Activated CD8-positive, alpha-beta T cell treated with anti-CD3 and anti-CD28 coated beads, Interleukin-2, amount 10 ng/mL, durations not matched to agents 7 days and 5 days (primary cell): ENCODE results near the gene MRPL23. TPM values are rescaled to one million over a fixed set of nuclear protein-coding genes. Genes with fewer than 3 reads are reported as not detected.
"Not testable (repeated sequence)": the region's sequence is repeated elsewhere in the genome, so short reads cannot be mapped to it uniquely, and the experiment has no call there.

Source experiments
- ATAC-seq: fragments of 150-1000 bp; cut with Tn5 transposase; one replicate; pipeline ENCODE4 v1.10.0; 2021; ENCODE audit warnings: moderate library complexity
- CTCF ChIA-PET: fragments of 350-600 bp; sonication (Branson Sonifier 250); formaldehyde crosslinking; loops from one replicate; lab custom pipeline; 2021; ENCODE audit warnings: antibody characterized with exemption; lab: Charles Lee
- POLR2A ChIA-PET: fragments of 350-600 bp; sonication (Branson Sonifier 250); formaldehyde crosslinking; loops from one replicate; lab custom pipeline; 2021; ENCODE audit warnings: antibody characterized with exemption; lab: Charles Lee
- DNase-seq: peaks from one replicate; pipeline ENCODE4 v3.0.0-alpha.2; 2020
- H3K27ac Mint-ChIP-seq: one replicate; pipeline ENCODE4 v1.8.0; 2021; ENCODE audit warnings: mild to moderate bottlenecking, mixed read lengths
- H3K27me3 Mint-ChIP-seq: one replicate; pipeline ENCODE4 v1.8.0; 2021; ENCODE audit warnings: low read depth, mixed read lengths
- H3K36me3 Mint-ChIP-seq: one replicate; pipeline ENCODE4 v1.8.0; 2021; ENCODE audit warnings: low read depth, mixed read lengths
- H3K4me1 Mint-ChIP-seq: one replicate; pipeline ENCODE4 v1.8.0; 2021; ENCODE audit warnings: low read depth, mixed read lengths
- H3K4me3 Mint-ChIP-seq: one replicate; pipeline ENCODE4 v1.8.0; 2021; ENCODE audit warnings: mild to moderate bottlenecking, mixed read lengths
- H3K9me3 Mint-ChIP-seq: one replicate; pipeline ENCODE4 v1.8.0; 2022; ENCODE audit warnings: mixed read lengths; ENCODE audit not compliant: insufficient read depth
- total RNA-seq, 2 experiments: library from RNA; stranded (reverse); gene quantifications; one replicate each; pipeline ENCODE4 v1.2.3, GENCODE V29; 2021

The MRPL23 gene
- total RNA-seq, 2 experiments from 2014 or later, result 109 to 110 TPM

GRCh38 chr11:1936781-1937615 is 10.1 kb upstream of the MRPL23 start:
- no peaks in the 10 kb centered on the region for H3K9me3 Mint-ChIP-seq
- ChIA-PET POLR2A (no interaction called here), CTCF (interaction anchor here (1.1 kb wide), 1 partner anchor 284 kb away, joined by 4 read pairs; no protein-coding TSS in a partner anchor)
- ATAC-seq (no peak), DNase-seq (no peak)
- peaks cover 2% of the 10 kb centered on the region for H3K27me3 Mint-ChIP-seq
- no peaks in the 10 kb centered on the region for H3K36me3 Mint-ChIP-seq
- H3K4me3 Mint-ChIP-seq, result no peak overlapping the region
- H3K27ac Mint-ChIP-seq, result no peak overlapping the region
- peaks cover 7% of the 10 kb centered on the region for H3K4me1 Mint-ChIP-seq

DNA sequence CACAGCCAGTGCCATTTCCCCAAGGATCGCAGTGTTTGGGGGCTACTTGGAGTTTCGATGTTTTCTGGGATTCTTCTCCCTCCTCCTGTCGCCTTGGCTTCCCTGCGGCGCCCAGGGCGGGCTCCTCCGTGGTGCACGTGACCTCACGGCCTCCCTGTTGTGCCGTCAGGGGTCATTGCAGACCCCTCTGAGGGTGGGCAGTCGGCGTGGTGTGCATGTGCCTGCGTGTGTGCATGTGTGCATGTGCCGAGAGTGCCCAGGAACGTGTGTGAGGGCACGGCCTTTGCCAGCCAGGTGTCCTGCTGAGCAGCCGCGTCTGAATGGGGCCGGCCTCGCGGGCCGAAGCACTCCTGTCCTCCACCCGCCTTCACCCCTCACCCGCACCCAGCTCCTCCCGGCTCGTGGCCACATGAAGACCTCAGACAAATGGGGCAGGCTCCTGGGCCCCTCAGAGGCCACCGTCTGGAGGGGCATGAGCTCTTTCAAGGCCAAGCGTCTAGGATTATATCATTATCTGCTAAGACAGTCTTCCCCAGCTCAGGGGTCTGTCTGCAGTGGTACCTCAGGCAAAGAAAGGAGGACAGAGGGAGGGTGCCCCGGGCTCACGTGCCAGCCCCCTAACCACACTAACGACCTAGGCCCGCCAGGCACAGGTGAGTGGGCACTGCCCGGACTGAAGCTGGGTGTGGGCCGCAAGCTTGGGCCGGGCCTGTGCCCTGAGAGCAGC is 9.4 kb upstream of the MRPL23 start:
- H3K27me3 Mint-ChIP-seq, result peaks cover 2% of the 10 kb centered on the region
- no peak overlapping the region for H3K4me3 Mint-ChIP-seq
- DNase-seq (no peak), ATAC-seq (no peak)
- no peaks in the 10 kb centered on the region for H3K9me3 Mint-ChIP-seq
- no peak overlapping the region for H3K27ac Mint-ChIP-seq
- H3K4me1 Mint-ChIP-seq, result peaks cover 7% of the 10 kb centered on the region
- no peaks in the 10 kb centered on the region for H3K36me3 Mint-ChIP-seq
- ChIA-PET CTCF (interaction anchor here (1.1 kb wide), 1 partner anchor 285 kb away, joined by 4 read pairs; no protein-coding TSS in a partner anchor), POLR2A (no interaction called here)

GRCh38 chr11:1938343-1939005 is 8.7 kb upstream of the MRPL23 start:
- H3K4me3 Mint-ChIP-seq, result no peak overlapping the region
- ChIA-PET POLR2A (no interaction called here), CTCF (no interaction called here)
- no peak overlapping the region for H3K27ac Mint-ChIP-seq
- no peaks in the 10 kb centered on the region for H3K27me3 Mint-ChIP-seq
- no peaks in the 10 kb centered on the region for H3K36me3 Mint-ChIP-seq
- no peak for DNase-seq
- ATAC-seq, result no peak
- H3K4me1 Mint-ChIP-seq, result peaks cover 7% of the 10 kb centered on the region
- H3K9me3 Mint-ChIP-seq, result no peaks in the 10 kb centered on the region

DNA sequence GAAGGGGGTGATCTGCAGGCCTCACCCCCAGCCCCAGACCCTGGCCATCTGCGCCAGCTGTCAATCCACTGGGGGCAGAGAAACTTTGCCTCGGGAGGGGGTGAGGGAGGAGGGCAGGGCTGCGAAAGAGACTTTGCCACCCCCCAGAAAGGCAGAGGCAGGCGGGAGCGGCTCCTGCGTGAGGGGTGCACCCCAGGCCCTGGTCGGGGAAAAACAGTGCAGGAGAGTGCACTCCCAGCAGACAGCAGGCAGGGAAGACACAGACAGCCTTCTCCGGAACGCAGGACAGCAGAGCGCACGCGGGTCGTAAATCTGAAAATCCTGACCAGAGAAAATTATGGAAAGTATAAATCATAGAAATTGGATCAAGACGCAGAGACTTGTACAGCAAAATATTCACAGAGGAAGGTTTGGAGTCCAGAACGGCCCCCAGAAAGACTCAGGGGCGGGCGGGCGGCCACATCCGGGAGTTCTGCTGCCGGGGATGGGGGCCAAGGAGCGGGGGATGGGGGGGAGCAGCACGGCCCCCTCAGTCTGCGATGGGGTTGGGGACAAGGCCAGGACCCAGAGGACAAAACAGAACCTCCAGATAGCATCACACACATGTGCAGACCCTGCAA is 8.0 kb upstream of the MRPL23 start:
- Mint-ChIP-seq H3K4me3 (no peak overlapping the region), H3K36me3 (no peaks in the 10 kb centered on the region), H3K4me1 (peaks cover 7% of the 10 kb centered on the region), H3K27ac (peak overlapping the region; percentile 84), H3K27me3 (no peaks in the 10 kb centered on the region), H3K9me3 (no peaks in the 10 kb centered on the region)
- DNase-seq, result peak; percentile 62
- POLR2A ChIA-PET, result no interaction called here
- CTCF ChIA-PET, result no interaction called here
- ATAC-seq, result peak; percentile 60

DNA sequence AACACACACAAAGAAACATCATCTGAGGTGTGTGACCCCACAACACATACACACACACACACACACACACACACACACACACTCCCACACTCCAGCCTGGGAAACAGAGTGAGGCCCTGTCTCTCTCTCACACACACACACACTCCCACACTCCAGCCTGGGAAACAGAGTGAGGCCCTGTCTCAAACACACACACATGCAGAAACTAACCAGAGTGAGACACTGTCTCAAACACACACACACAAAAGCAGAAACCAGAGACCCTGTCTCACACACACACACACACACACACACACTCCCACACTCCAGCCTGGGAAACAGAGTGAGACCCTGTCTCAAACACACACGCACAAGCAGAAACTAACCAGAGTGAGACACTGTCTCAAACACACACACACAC is 7.3 kb upstream of the MRPL23 start:
- POLR2A ChIA-PET, DNase-seq, ATAC-seq: not testable (repeated sequence)

DNA sequence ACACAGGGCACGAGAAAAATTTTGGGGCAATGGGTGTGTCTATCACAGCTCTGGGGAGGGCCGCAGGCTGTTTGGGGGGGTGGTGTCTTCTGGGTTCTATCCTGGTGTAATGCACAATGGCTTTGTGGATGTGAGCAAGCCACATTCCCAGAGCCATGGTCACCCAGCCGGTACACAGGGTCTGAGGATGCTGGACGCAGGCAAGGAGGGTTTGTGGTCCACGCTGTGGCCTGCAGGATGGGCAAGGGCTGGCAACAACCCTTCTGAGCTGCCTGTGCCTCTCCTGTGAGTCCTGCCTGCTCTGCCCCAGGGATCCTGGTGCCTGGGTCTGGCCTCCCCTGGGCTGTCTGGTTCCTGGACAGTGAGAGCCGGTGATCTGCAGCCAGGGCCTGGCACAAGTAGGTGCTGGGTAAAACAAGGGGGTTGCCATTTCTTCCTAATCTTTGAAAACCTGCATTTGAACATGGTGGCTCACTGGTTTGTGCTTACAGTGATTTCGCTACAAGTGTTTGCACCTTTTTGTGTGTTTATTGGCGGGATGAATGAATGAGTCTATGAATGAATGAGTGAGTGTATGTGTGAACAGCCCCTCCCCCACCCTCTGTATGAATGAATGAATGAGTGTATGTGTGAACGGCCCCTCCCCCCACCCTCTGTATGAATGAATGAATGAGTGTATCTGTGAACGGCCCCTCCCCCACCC is 4.4 kb upstream of the MRPL23 start:
- H3K27ac Mint-ChIP-seq, result no peak overlapping the region
- POLR2A ChIA-PET, result interaction anchor here (0.6 kb wide), 1 partner anchor 92 kb away, joined by 3 read pairs; no protein-coding TSS in a partner anchor
- H3K36me3 Mint-ChIP-seq, result no peaks in the 10 kb centered on the region
- H3K4me1 Mint-ChIP-seq, result peaks cover 7% of the 10 kb centered on the region
- DNase-seq (no peak), ATAC-seq (no peak)
- H3K27me3 Mint-ChIP-seq, result no peaks in the 10 kb centered on the region
- CTCF ChIA-PET, result no interaction called here
- no peaks in the 10 kb centered on the region for H3K9me3 Mint-ChIP-seq
- H3K4me3 Mint-ChIP-seq, result no peak overlapping the region

More for the DNA sequence above, 7.3 kb upstream of the MRPL23 start:
- CTCF ChIA-PET, H3K4me1 Mint-ChIP-seq, H3K9me3 Mint-ChIP-seq, H3K4me3 Mint-ChIP-seq, H3K27me3 Mint-ChIP-seq, H3K36me3 Mint-ChIP-seq: not testable (repeated sequence)
- H3K27ac Mint-ChIP-seq, result peak overlapping the region; percentile 55

DNA sequence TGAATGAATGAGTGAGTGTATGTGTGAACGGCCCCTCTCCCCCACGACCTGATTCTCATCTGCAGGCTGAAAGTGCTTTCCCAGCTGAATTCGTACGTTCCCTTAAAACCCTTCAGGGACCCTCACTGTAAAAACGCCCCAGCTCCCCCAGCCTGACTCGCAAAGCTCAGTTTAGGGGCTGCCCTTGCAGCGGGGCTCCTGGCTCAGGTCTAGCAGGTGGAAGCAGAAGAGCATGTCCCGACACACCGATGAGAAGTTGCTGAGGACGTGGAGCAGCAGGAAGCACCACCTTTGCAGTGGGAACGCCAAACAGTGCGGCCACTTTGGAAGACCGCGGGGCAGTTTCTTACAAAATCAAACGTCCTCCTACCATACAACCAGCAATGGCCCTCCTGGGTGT is 3.6 kb upstream of the MRPL23 start:
- no peaks in the 10 kb centered on the region for H3K27me3 Mint-ChIP-seq
- H3K27ac Mint-ChIP-seq, result no peak overlapping the region
- POLR2A ChIA-PET, result interaction anchor here (0.6 kb wide), 2 partner anchors 30 to 93 kb away, joined by 3 to 6 read pairs; no protein-coding TSS in a partner anchor
- H3K4me3 Mint-ChIP-seq, result no peak overlapping the region
- CTCF ChIA-PET, result no interaction called here
- H3K9me3 Mint-ChIP-seq, result no peaks in the 10 kb centered on the region
- DNase-seq (peak; percentile 22), ATAC-seq (no peak)
- no peaks in the 10 kb centered on the region for H3K36me3 Mint-ChIP-seq
- peaks cover 7% of the 10 kb centered on the region for H3K4me1 Mint-ChIP-seq

- ChIA-PET POLR2A (interaction anchor here (0.6 kb wide), 1 partner anchor 29 kb away, joined by 6 read pairs; no protein-coding TSS in a partner anchor), CTCF (no interaction called here)
- ATAC-seq (no peak), DNase-seq (peak; percentile 22)
- Mint-ChIP-seq H3K27ac (no peak overlapping the region), H3K27me3 (no peaks in the 10 kb centered on the region), H3K9me3 (no peaks in the 10 kb centered on the region), H3K4me1 (peaks cover 5% of the 10 kb centered on the region), H3K36me3 (no peaks in the 10 kb centered on the region), H3K4me3 (no peak overlapping the region)
These were observed 3.2 kb upstream of the MRPL23 start for GRCh38 chr11:1943977-1944376.

GRCh38 chr11:1947592-1948237 is 583 bp downstream of the MRPL23 start:
- ATAC-seq, result peak; percentile 22
- ChIA-PET CTCF (interaction anchor here (0.6 to 4.2 kb wide), 15 partner anchors 36 to 308 kb away, joined by 3 to 19 read pairs (median 3); partner anchors contain the start of gene PRR33), POLR2A (interaction anchor here (0.6 to 1.3 kb wide), 6 partner anchors 28 to 97 kb away, joined by 3 to 7 read pairs (median 3); partner anchors contain the start of genes PRR33 and TNNT3)
- no peak overlapping the region for H3K27ac Mint-ChIP-seq
- H3K4me1 Mint-ChIP-seq, result no peaks in the 10 kb centered on the region
- H3K27me3 Mint-ChIP-seq, result no peaks in the 10 kb centered on the region
- DNase-seq, result no peak
- H3K36me3 Mint-ChIP-seq, result no peaks in the 10 kb centered on the region
- no peaks in the 10 kb centered on the region for H3K9me3 Mint-ChIP-seq
- no peak overlapping the region for H3K4me3 Mint-ChIP-seq

DNA sequence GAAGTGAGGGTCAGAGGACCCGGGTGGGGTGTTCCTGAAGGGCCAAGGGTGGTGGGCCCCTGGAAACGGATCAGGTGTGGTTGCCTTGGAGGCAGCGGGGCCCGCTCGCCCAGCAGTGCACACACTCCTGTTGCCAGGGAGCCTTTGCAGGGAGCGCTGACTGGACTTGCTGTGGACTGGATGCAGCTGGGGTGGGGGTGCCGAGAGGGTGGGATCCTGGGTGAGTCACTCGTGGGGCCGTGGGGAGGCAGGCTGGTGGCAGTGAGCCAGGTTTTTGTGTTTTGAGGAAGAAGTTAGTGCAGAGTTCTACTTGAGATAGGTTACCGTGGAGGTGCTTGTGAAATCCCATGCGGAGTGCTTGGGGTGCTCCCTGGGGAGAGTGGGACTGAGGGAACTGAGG is 1.3 kb downstream of the MRPL23 start:
- Mint-ChIP-seq H3K4me1 (no peaks in the 10 kb centered on the region), H3K27me3 (no peaks in the 10 kb centered on the region), H3K4me3 (peak overlapping the region; percentile 49), H3K27ac (no peak overlapping the region), H3K36me3 (no peaks in the 10 kb centered on the region), H3K9me3 (no peaks in the 10 kb centered on the region)
- ATAC-seq, result peak; percentile 8
- CTCF ChIA-PET, result interaction anchor here (0.8 to 4.2 kb wide), 13 partner anchors 37 to 308 kb away, joined by 3 to 19 read pairs (median 3); partner anchors contain the start of gene PRR33
- POLR2A ChIA-PET, result interaction anchor here (1.1 to 1.3 kb wide), 2 partner anchors 57 to 59 kb away, joined by 3 read pairs; partner anchors contain the start of gene PRR33
- DNase-seq, result no peak
